IMR-90 (cell line): ENCODE data around the gene EPO. TPM values are rescaled to one million over a fixed set of nuclear protein-coding genes. Genes with fewer than 3 reads are reported as not detected.

Source experiments
- ATAC-seq: fragments of 200-7000 bp; cut with Tn5 transposase; 2 replicates; pipeline ENCODE4 v1.9.1; 2020; ENCODE audit warnings: low read depth, mild to moderate bottlenecking, moderate library complexity
- BruUV-seq: library from RNA; stranded (reverse); fragments of 400-500 nt; replicated peaks from 2 replicates; lab custom pipeline; 2021; lab: Mats Ljungman, UMichigan
- CTCF ChIA-PET: fragments of 300-600 bp; formaldehyde crosslinking; extraction: SDS; loops from one replicate; lab custom pipeline; 2021; ENCODE audit warnings: antibody characterized with exemption; lab: Yijun Ruan, JAX
- POLR2A ChIA-PET: fragments of 300-600 bp; sonication (Branson Sonifier 250); formaldehyde crosslinking; loops from one replicate; lab custom pipeline; 2022; ENCODE audit warnings: antibody characterized with exemption; ENCODE audit not compliant: unreplicated experiment; lab: Charles Lee
- DNase-seq: peaks from one replicate; pipeline ENCODE4 v3.0.0; 2013
- H2AFZ ChIP-seq: replicated peaks from 2 replicates; pipeline ENCODE3; 2013; ENCODE audit warnings: low read length, mild to moderate bottlenecking; ENCODE audit not compliant: poor library complexity
- H2AK5ac ChIP-seq: 2 replicates; pipeline ENCODE4 v1.6.1; 2013; ENCODE audit warnings: low read depth, low read length, inconsistent platforms
- H2AK9ac ChIP-seq: replicated peaks from 2 replicates; pipeline ENCODE3; 2013; ENCODE audit warnings: mild to moderate bottlenecking, low read depth, low read length, moderate library complexity; ENCODE audit not compliant: poor library complexity
- H2BK120ac ChIP-seq: 2 replicates; pipeline ENCODE4 v1.6.1; 2013; ENCODE audit warnings: low read depth, low read length, inconsistent platforms
- H2BK15ac ChIP-seq: 3 replicates; pipeline ENCODE4 v1.6.1; 2013; ENCODE audit warnings: low read depth, low read length, inconsistent platforms
- H2BK20ac ChIP-seq: 2 replicates; pipeline ENCODE4 v1.6.1; 2013; ENCODE audit warnings: low read depth, mild to moderate bottlenecking, inconsistent platforms, low read length, moderate library complexity
- H2BK5ac ChIP-seq: 2 replicates; pipeline ENCODE4 v1.6.1; 2013; ENCODE audit warnings: mild to moderate bottlenecking, low read depth, low read length, inconsistent platforms; ENCODE audit not compliant: poor library complexity, severe bottlenecking
- H3K14ac ChIP-seq: replicated peaks from 2 replicates; pipeline ENCODE4 v1.6.1; 2013; ENCODE audit warnings: low read depth, low read length, inconsistent platforms
- H3K18ac ChIP-seq: 2 replicates; pipeline ENCODE4 v1.6.1; 2013; ENCODE audit warnings: low read depth, low read length, control low read depth
- H3K23ac ChIP-seq: 2 replicates; pipeline ENCODE4 v1.6.1; 2013; ENCODE audit warnings: low read depth, low read length, inconsistent platforms
- H3K27ac ChIP-seq: 2 replicates; pipeline ENCODE4 v1.5.1; 2013; ENCODE audit warnings: mild to moderate bottlenecking, control low read depth, low read length; ENCODE audit not compliant: insufficient read depth
- H3K27me3 ChIP-seq: 2 replicates; pipeline ENCODE4 v1.6.1; 2013; ENCODE audit warnings: low read length; ENCODE audit not compliant: control insufficient read depth, insufficient read depth
- H3K36me3 ChIP-seq: 2 replicates; pipeline ENCODE4 v1.6.1; 2013; ENCODE audit warnings: low read length, mixed read lengths; ENCODE audit not compliant: control insufficient read depth, insufficient read depth
- H3K4ac ChIP-seq: 2 replicates; pipeline ENCODE4 v1.6.1; 2013; ENCODE audit warnings: low read depth, low read length, inconsistent platforms
- H3K4me1 ChIP-seq: 2 replicates; pipeline ENCODE4 v1.6.1; 2013; ENCODE audit warnings: low read length, mixed read lengths; ENCODE audit not compliant: control insufficient read depth, insufficient read depth
- H3K4me2 ChIP-seq: 2 replicates; pipeline ENCODE4 v1.6.1; 2013; ENCODE audit warnings: low read depth, mild to moderate bottlenecking, control low read depth, low read length, moderate library complexity
- H3K4me3 ChIP-seq: 2 replicates; pipeline ENCODE4 v1.5.1; 2013; ENCODE audit warnings: low read depth, mild to moderate bottlenecking, control low read depth, low read length, moderate library complexity; ENCODE audit not compliant: insufficient read depth
- H3K56ac ChIP-seq: 2 replicates; pipeline ENCODE4 v1.6.1; 2013; ENCODE audit warnings: low read length, inconsistent platforms; ENCODE audit not compliant: insufficient read depth; ENCODE audit errors: extremely low read depth
- H3K79me1 ChIP-seq, 2 experiments: 2 replicates each; pipeline ENCODE4 v1.6.1; 2013; ENCODE audit warnings: low read length in 2 of 2, inconsistent platforms in 1 of 2, low read depth in 1 of 2
- H3K9ac ChIP-seq: 2 replicates; pipeline ENCODE4 v1.6.1; 2013; ENCODE audit warnings: low read depth, low read length, control low read depth
- H3K9me1 ChIP-seq: 2 replicates; pipeline ENCODE4 v1.6.1; 2013; ENCODE audit warnings: low read length, inconsistent platforms; ENCODE audit not compliant: insufficient read depth
- H3K9me3 ChIP-seq: 2 replicates; pipeline ENCODE4 v1.6.1; 2013; ENCODE audit warnings: low read length; ENCODE audit not compliant: control insufficient read depth, insufficient read depth
- H4K20me1 ChIP-seq: 2 replicates; pipeline ENCODE4 v1.6.1; 2013; ENCODE audit warnings: low read length, inconsistent platforms; ENCODE audit not compliant: insufficient read depth
- H4K5ac ChIP-seq: 2 replicates; pipeline ENCODE4 v1.6.1; 2013; ENCODE audit warnings: mild to moderate bottlenecking, low read depth, low read length, control low read depth
- H4K8ac ChIP-seq, 2 experiments: 2 replicates each; pipeline ENCODE4 v1.6.1; 2013; ENCODE audit warnings: low read depth in 2 of 2, low read length in 2 of 2, control low read depth in 1 of 2, inconsistent platforms in 1 of 2
- H4K91ac ChIP-seq: 2 replicates; pipeline ENCODE4 v1.6.1; 2013; ENCODE audit warnings: low read depth, low read length, inconsistent platforms; ENCODE audit not compliant: insufficient read depth
- BHLHE40 ChIP-seq: fragments of 150-350 bp; IDR thresholded peaks from 2 replicates; pipeline ENCODE4 v1.6.1; 2016; ENCODE audit warnings: mild to moderate bottlenecking, low read depth, low read length
- CEBPB ChIP-seq: IDR thresholded peaks from 2 replicates; pipeline ENCODE4 v1.6.1; 2012; ENCODE audit warnings: low read depth, low read length, improper control_type of control experiment
- CHD1 ChIP-seq: IDR thresholded peaks from 2 replicates; pipeline ENCODE4 v1.6.1; 2012; ENCODE audit warnings: low read depth, low read length, improper control_type of control experiment
- CTCF ChIP-seq: conservative IDR thresholded peaks from 2 replicates; pipeline ENCODE4 v1.5.1; 2012; ENCODE audit warnings: mild to moderate bottlenecking, low read depth, low read length, improper control_type of control experiment
- FOS ChIP-seq: fragments of 150-350 bp; IDR thresholded peaks from 2 replicates; pipeline ENCODE4 v1.6.1; 2016; ENCODE audit warnings: low read depth, low read length
- MAFK ChIP-seq: IDR thresholded peaks from 2 replicates; pipeline ENCODE4 v1.6.1; 2012; ENCODE audit warnings: low read depth, low read length, improper control_type of control experiment
- MAZ ChIP-seq: IDR thresholded peaks from 2 replicates; pipeline ENCODE4 v1.6.1; 2012; ENCODE audit warnings: low read depth, mild to moderate bottlenecking, low read length, improper control_type of control experiment, moderate library complexity, borderline replicate concordance
- MXI1 ChIP-seq: IDR thresholded peaks from 2 replicates; pipeline ENCODE4 v1.6.1; 2012; ENCODE audit warnings: low read depth, mild to moderate bottlenecking, low read length, moderate library complexity, borderline replicate concordance
- NFE2L2 ChIP-seq: fragments of 150-350 bp; IDR thresholded peaks from 2 replicates; pipeline ENCODE4 v1.6.1; 2016; ENCODE audit warnings: low read depth, mild to moderate bottlenecking, low read length
- POLR2A ChIP-seq: IDR thresholded peaks from 2 replicates; pipeline ENCODE4 v1.6.1; 2012; ENCODE audit warnings: mild to moderate bottlenecking, low read depth, low read length
- RAD21 ChIP-seq: IDR thresholded peaks from 2 replicates; pipeline ENCODE4 v1.6.1; 2012; ENCODE audit warnings: low read length, improper control_type of control experiment
- RCOR1 ChIP-seq: IDR thresholded peaks from 2 replicates; pipeline ENCODE4 v1.6.1; 2012; ENCODE audit warnings: mild to moderate bottlenecking, low read length, improper control_type of control experiment; ENCODE audit not compliant: insufficient replicate concordance
- RFX5 ChIP-seq: IDR thresholded peaks from 2 replicates; pipeline ENCODE4 v1.8.0; 2012; ENCODE audit warnings: low read depth, mild to moderate bottlenecking, low read length, moderate library complexity
- SMC3 ChIP-seq: fragments of 150-350 bp; IDR thresholded peaks from 2 replicates; pipeline ENCODE4 v1.6.1; 2016; ENCODE audit warnings: low read depth, mild to moderate bottlenecking, antibody characterized with exemption, low read length, moderate library complexity
- USF2 ChIP-seq: fragments of 150-350 bp; IDR thresholded peaks from 2 replicates; pipeline ENCODE4 v1.6.1; 2017; ENCODE audit warnings: mild to moderate bottlenecking, antibody characterized with exemption, low read length, low read depth
- WGBS, 2 experiments: methylation state at CpG; one replicate each; pipeline versions ENCODE4 v1.1.5 to v1.1.7; 2013; ENCODE audit warnings: missing lambda C conversion rate in 2 of 2; ENCODE audit not compliant: insufficient read length in 1 of 2; ENCODE audit errors: extremely low coverage in 2 of 2; 5-methylcytosine and 5-hydroxymethylcytosine counted together
- dilution Hi-C: fragments of 300-500 bp; cut with HindIII; formaldehyde crosslinking; loops from one replicate; pipeline ENCODE4 v1.14.3; 2018; ENCODE audit warnings: low sequenced_read_pairs; ENCODE audit not compliant: unreplicated experiment
- in situ Hi-C: fragments of 300-500 bp; cut with MboI; formaldehyde crosslinking; loops from 3 replicates; pipeline ENCODE4 v1.14.3; 2019; ENCODE audit warnings: low sequenced_read_pairs, inconsistent platforms, mixed read lengths
- intact Hi-C: fragments of 100-400 bp; cut with micrococcal nuclease; formaldehyde crosslinking; loops from 2 replicates; pipeline ENCODE4 v1.10.0; 2022
- polyA plus RNA-seq, 3 experiments: library from polyadenylated mRNA; depleted of rRNA; stranded (reverse); fragments of >200 nt; gene quantifications; 2 replicates each; pipeline ENCODE4 v1.2.3, GENCODE V29; 2012; ENCODE audit warnings: low replicate concordance in 1 of 3
- total RNA-seq: library from RNA; depleted of rRNA; stranded (reverse); fragments of >200 nt; gene quantifications from 2 replicates; pipeline ENCODE4 v1.2.3, GENCODE V29; 2012
- TF ChIP-seq, protein P1 (sequence below): fragments of 150-350 bp; IDR thresholded peaks from 2 replicates; pipeline ENCODE4 v1.6.1; 2016; ENCODE audit warnings: low read depth, mild to moderate bottlenecking, low read length, moderate library complexity, borderline replicate concordance

EPO gene
- total and polyA plus RNA-seq, 2 of the 4 experiments (the other 2 are of a cell fraction) = not detected

- Histone ChIP-seq H4K5ac (no peak overlapping the region), H3K18ac (no peak overlapping the region), H4K8ac (no peak overlapping the region), H2BK15ac (no peak overlapping the region), H2AFZ (no peak overlapping the region), H3K14ac (no peak overlapping the region), H3K4me3 (no peak overlapping the region), H3K56ac (no peak overlapping the region), H3K23ac (no peak overlapping the region), H4K91ac (no peak overlapping the region), H3K36me3 (no peaks in the 10 kb centered on the region), H3K4me2 (no peak overlapping the region), H3K4ac (no peak overlapping the region), H3K79me1 (no peaks in the 10 kb centered on the region), H3K9ac (no peak overlapping the region), H2BK20ac (no peak overlapping the region), H4K20me1 (no peaks in the 10 kb centered on the region), H2BK5ac (no peak overlapping the region), H3K27ac (no peak overlapping the region), H3K27me3 (peaks cover 41% of the 10 kb centered on the region), H3K9me1 (no peaks in the 10 kb centered on the region), H2AK5ac (no peak overlapping the region), H2BK120ac (no peak overlapping the region), H3K9me3 (no peaks in the 10 kb centered on the region), H2AK9ac (no peak overlapping the region), H3K4me1 (peaks cover 4% of the 10 kb centered on the region)
- 67% methylated on average over 3 of the region's 11 CpGs; no CpG with 5 or more reads in 1 of the 2 experiments for WGBS, 2 experiments
- intact Hi-C loops = no loop called here
- ChIA-PET POLR2A (interaction anchor here (0.6 kb wide), 1 partner anchor 22 kb away, joined by 4 read pairs; no protein-coding TSS in a partner anchor), CTCF (no interaction called here)
- BruUV-seq = no TSS peak
- in situ Hi-C loops = no loop called here
- DNase-seq (no peak), ATAC-seq (no peak)
- dilution Hi-C loops = no loop called here
- TF ChIP-seq CEBPB (no peak), SMC3 (no peak), RCOR1 (no peak), MAZ (no peak), RAD21 (no peak), BHLHE40 (no peak), USF2 (no peak), FOS (no peak), RFX5 (no peak), CTCF (no peak), CHD1 (no peak), MAFK (no peak), POLR2A (no peak), MXI1 (no peak), NFE2L2 (no peak)
- TF ChIP-seq, protein P1, sequence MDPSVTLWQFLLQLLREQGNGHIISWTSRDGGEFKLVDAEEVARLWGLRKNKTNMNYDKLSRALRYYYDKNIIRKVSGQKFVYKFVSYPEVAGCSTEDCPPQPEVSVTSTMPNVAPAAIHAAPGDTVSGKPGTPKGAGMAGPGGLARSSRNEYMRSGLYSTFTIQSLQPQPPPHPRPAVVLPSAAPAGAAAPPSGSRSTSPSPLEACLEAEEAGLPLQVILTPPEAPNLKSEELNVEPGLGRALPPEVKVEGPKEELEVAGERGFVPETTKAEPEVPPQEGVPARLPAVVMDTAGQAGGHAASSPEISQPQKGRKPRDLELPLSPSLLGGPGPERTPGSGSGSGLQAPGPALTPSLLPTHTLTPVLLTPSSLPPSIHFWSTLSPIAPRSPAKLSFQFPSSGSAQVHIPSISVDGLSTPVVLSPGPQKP = no peak
Measured at GRCh38 chr7:100731937-100732636, 11.8 kb downstream of the EPO start.
